Measurements from ENCODE around the gene MAEA.
"Not testable (repeated sequence)": the region's sequence is repeated elsewhere in the genome, so short reads cannot be mapped to it uniquely, and the experiment has no call there.

Gene MAEA

DNA sequence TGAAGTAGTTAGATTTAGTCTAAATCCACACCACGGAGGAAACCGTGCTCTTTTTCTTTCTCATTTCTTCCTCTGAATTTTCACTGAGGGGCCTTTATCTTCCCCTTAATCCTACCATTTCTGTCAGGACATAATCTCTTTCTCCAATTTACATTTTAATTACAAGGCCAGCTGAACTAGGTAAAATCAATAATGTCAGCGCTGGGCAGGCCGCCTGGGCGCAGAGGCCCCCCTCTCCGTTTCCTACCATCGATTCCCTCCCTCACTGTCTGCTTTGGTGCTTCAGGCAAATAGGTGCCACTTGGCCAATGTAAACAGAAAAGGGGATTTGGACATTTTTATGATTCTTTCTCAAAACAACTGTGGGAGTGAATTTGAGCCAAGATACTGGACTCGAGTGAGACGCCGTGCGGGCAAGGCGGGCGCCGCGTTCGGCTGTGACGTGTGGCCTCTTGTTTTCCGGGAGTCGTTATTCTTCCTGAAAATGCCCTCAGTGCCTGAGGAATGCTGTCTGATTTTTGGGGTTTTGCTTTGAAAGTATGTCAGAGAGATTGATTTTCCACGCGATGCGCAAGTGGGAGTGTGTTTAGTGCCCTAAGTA, 79.9 kb downstream of the MAEA start:
- H3K4me3 Mint-ChIP-seq = no peak overlapping the region
- H3K36me3 Mint-ChIP-seq (ENCODE audit: low read depth) = peaks cover 39% of the 10 kb centered on the region
- no peak overlapping the region for H3K27ac Mint-ChIP-seq
- peaks cover 3% of the 10 kb centered on the region for H3K27me3 Mint-ChIP-seq (ENCODE audit: low read depth)
- peaks cover 4% of the 10 kb centered on the region for H3K9me3 Mint-ChIP-seq
- H3K4me1 Mint-ChIP-seq = no peaks in the 10 kb centered on the region
- TF ChIP-seq, protein P1, sequence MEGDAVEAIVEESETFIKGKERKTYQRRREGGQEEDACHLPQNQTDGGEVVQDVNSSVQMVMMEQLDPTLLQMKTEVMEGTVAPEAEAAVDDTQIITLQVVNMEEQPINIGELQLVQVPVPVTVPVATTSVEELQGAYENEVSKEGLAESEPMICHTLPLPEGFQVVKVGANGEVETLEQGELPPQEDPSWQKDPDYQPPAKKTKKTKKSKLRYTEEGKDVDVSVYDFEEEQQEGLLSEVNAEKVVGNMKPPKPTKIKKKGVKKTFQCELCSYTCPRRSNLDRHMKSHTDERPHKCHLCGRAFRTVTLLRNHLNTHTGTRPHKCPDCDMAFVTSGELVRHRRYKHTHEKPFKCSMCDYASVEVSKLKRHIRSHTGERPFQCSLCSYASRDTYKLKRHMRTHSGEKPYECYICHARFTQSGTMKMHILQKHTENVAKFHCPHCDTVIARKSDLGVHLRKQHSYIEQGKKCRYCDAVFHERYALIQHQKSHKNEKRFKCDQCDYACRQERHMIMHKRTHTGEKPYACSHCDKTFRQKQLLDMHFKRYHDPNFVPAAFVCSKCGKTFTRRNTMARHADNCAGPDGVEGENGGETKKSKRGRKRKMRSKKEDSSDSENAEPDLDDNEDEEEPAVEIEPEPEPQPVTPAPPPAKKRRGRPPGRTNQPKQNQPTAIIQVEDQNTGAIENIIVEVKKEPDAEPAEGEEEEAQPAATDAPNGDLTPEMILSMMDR (IDR thresholded peaks at IDR 0.05; ENCODE audit: unreplicated experiment in 3 of 3) = no peak

DNA sequence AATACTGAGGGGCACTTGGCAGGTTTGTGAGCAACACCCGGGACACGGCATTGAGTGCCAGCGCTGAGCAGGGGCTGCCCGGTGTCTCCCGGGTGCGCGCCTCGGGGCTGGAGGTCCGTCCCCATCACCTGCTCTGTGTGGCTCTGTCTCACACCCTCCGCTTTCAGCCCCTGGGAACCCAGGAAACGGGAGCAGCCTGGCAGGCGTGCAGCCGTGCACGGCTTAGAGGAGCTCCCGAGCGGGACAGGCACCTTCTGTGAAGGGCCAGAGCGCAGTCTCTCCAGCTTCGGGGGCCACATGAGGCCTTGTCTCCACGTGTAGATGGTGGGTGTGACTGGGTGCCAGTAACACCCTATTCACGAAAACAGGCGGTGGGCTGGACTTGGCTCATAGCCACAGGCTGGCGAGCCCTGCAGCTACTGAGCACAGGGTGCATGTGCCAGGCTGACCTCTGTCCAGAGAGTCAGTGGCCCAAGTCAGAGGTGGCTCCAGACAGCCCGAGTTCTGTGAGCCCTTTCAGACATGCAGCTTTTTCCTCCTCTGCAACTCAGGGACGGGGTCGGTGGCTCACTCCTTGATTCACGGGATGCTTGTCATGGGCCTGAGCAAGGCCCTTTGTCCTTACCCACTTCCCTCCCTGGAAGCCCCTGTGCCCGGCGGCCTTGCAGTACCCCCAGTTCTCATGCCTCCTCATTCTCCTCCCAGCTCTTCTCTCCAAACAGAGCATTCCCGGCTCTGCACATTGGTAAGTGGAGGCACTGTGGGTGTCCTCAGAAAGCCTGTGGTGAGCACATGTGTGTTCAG, 80.8 kb downstream of the MAEA start:
- TF ChIP-seq, protein P1 (IDR thresholded peaks at IDR 0.05; ENCODE audit: unreplicated experiment in 3 of 3) = no peak
- no peak overlapping the region for H3K27ac Mint-ChIP-seq
- peaks cover 3% of the 10 kb centered on the region for H3K27me3 Mint-ChIP-seq (ENCODE audit: low read depth)
- H3K9me3 Mint-ChIP-seq = peaks cover 4% of the 10 kb centered on the region
- H3K36me3 Mint-ChIP-seq (ENCODE audit: low read depth) = peaks cover 39% of the 10 kb centered on the region
- no peaks in the 10 kb centered on the region for H3K4me1 Mint-ChIP-seq
- H3K4me3 Mint-ChIP-seq = no peak overlapping the region

- Mint-ChIP-seq H3K4me1 (no peaks in the 10 kb centered on the region), H3K4me3 (no peak overlapping the region), H3K9me3 (peaks cover 4% of the 10 kb centered on the region), H3K27me3 (ENCODE audit: low read depth) (peaks cover 3% of the 10 kb centered on the region), H3K36me3 (ENCODE audit: low read depth) (peaks cover 39% of the 10 kb centered on the region), H3K27ac (no peak overlapping the region)
- TF ChIP-seq, protein P1 (IDR thresholded peaks at IDR 0.05; ENCODE audit: unreplicated experiment in 3 of 3) = no peak
Measured at GRCh38 chr4:1371176-1372165, 81.8 kb downstream of the MAEA start.

DNA sequence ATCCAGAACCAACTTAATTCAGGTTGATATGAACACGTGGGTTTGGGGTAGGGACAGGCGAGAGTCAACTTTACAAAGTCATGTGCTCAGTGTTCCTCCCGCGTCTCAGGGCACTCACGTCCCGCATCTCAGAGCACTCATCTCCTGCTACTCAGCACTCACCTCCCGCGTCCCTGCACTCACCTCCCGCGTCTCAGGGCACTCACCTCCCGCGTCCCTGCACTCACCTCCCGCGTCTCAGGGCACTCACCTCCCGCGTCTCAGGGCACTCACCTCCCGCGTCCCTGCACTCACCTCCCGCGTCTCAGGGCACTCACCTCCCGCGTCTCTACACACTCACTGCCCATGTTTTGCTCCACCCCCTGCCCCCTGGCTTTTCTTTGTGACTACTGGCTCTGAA, 82.9 kb downstream of the MAEA start:
- not testable (repeated sequence) for H3K4me1 Mint-ChIP-seq; H3K9me3 Mint-ChIP-seq; H3K27ac Mint-ChIP-seq; H3K4me3 Mint-ChIP-seq; H3K27me3 Mint-ChIP-seq (ENCODE audit: low read depth)
- H3K36me3 Mint-ChIP-seq (ENCODE audit: low read depth) = peaks cover 39% of the 10 kb centered on the region

DNA sequence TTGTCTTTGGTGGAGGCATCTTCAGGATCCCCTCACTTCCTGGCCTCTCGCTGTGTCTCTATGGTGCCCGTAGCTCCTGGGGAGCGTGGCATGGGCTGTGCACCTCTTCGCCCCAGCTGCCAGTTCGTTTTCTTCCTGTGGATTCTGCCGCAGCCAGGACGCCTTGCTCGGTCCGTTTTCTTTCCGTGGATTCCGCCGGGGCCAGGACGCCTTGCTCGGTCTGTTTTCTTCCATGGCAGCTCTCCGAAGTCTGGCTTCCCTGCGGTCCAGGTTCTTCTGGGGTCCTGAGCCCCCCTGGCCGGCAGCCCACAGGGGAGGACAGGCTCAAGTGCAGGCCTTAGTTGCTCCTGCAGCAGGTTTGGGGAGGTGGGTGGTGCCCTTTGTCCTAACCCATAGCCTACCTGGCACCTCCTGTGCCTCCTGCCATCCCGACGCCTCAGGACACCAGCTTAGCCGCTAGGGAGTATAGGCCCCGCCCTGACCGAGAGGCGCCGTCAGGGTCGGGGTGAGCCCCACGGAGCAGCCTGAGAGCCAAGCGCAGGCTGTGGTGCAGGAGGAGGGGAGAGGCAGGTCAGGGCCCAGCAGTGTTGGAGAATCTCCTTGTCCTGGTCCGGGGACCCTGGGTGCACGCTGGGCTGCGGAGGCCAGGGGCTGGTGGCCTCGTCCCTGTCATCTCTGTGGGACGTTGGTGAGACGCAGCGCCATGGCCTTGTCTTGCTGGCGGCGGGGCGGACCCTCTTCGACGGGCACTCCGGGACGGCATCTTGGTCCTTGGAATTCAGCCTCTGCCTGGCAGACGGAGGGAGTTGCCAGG, 84.4 kb downstream of the MAEA start:
- Mint-ChIP-seq H3K27me3 (ENCODE audit: low read depth) (peaks cover 3% of the 10 kb centered on the region), H3K9me3 (peaks cover 4% of the 10 kb centered on the region), H3K27ac (no peak overlapping the region), H3K4me1 (no peaks in the 10 kb centered on the region), H3K4me3 (no peak overlapping the region), H3K36me3 (ENCODE audit: low read depth) (peaks cover 39% of the 10 kb centered on the region)
- TF ChIP-seq, protein P1 (IDR thresholded peaks at IDR 0.05; ENCODE audit: unreplicated experiment in 3 of 3) = no peak
